HCT116 (cell line): ENCODE data around the gene SLC7A10. TPM values are rescaled to one million over a fixed set of nuclear protein-coding genes. Genes with fewer than 3 reads are reported as not detected.

Experiments used
- ATAC-seq: fragments of 200-7000 bp; cut with Tn5 transposase; 2 replicates; pipeline ENCODE4 v1.9.1; 2020; ENCODE audit warnings: mild to moderate bottlenecking, moderate library complexity
- BruUV-seq: library from RNA; stranded (reverse); fragments of 400-500 nt; replicated peaks from 2 replicates; lab custom pipeline; 2021; lab: Mats Ljungman, UMichigan
- CTCF ChIA-PET: fragments of 300-600 bp; sonication (Branson Sonifier 250); formaldehyde crosslinking; loops from one replicate; lab custom pipeline; 2021; ENCODE audit warnings: antibody characterized with exemption; lab: Charles Lee
- POLR2A ChIA-PET: fragments of 300-600, 350-600 bp; sonication (Branson Sonifier 250); formaldehyde crosslinking; loops from one replicate; lab custom pipeline; 2021; ENCODE audit warnings: antibody characterized with exemption; lab: Charles Lee
- RAD21 ChIA-PET, 2 experiments: fragments of 300-600 bp; sonication (Branson Sonifier 250); formaldehyde crosslinking; loops; one replicate each; lab custom pipeline; 2023; ENCODE audit warnings: low total read pairs in 2 of 2; ENCODE audit not compliant: uncharacterized antibody in 2 of 2, unreplicated experiment in 2 of 2, low non-redundant PET in 1 of 2; lab: Charles Lee
- DNase-seq: peaks from one replicate; pipeline ENCODE4 v3.0.0-alpha.2; 2010; ENCODE audit warnings: low read depth, low spot score
- H2AFZ ChIP-seq: fragments of 200-600 bp; shearing (Covaris generic), sonication (generic); 2 replicates; pipeline ENCODE4 v1.6.1; 2017; ENCODE audit warnings: low read depth, mixed run types, mixed read lengths, antibody characterized with exemption, low read length; ENCODE audit not compliant: poor library complexity, severe bottlenecking
- H3K27ac ChIP-seq: 2 replicates; pipeline ENCODE4 v1.5.1; 2012; ENCODE audit warnings: low read depth, low read length
- H3K27me3 ChIP-seq: fragments of 200-600 bp; sonication (generic); 2 replicates; pipeline ENCODE4 v1.6.1; 2016; ENCODE audit warnings: mixed run types, low read length, mixed read lengths; ENCODE audit not compliant: insufficient read depth
- H3K36me3 ChIP-seq, 2 experiments: fragments of 200-500 bp in 1 of 2; fragments of 200-600 bp in 1 of 2; sonication (Bioruptor generic) in 1 of 2; sonication (generic) in 1 of 2; 2 replicates each; pipeline versions ENCODE4 v1.5.1 to v1.6.1; 2014 to 2016; ENCODE audit warnings: low read length in 2 of 2, inconsistent platforms in 1 of 2, mixed read lengths in 1 of 2, mixed run types in 1 of 2; ENCODE audit not compliant: insufficient read depth in 2 of 2, control insufficient read depth in 1 of 2
- H3K4me1 ChIP-seq, 2 experiments: fragments of 200-600 bp in 1 of 2; sonication (generic) in 1 of 2; 2 replicates each; pipeline versions ENCODE4 v1.5.1 to v1.6.1; 2012 to 2017; ENCODE audit warnings: low read length in 2 of 2, inconsistent platforms in 1 of 2, mild to moderate bottlenecking in 1 of 2, mixed read lengths in 1 of 2, mixed run types in 1 of 2, moderate library complexity in 1 of 2; ENCODE audit not compliant: insufficient read depth in 2 of 2, control insufficient read depth in 1 of 2
- H3K4me2 ChIP-seq: fragments of 200-600 bp; sonication (generic); 2 replicates; pipeline ENCODE4 v1.6.1; 2017; ENCODE audit warnings: mixed run types, low read length, mixed read lengths
- H3K4me3 ChIP-seq, 2 experiments: fragments of 200-600 bp in 1 of 2; sonication (generic) in 1 of 2; replicated peaks in 1 of 2; 2 replicates each; pipeline ENCODE4 v1.5.1; 2011 to 2016; ENCODE audit warnings: low read length in 2 of 2, control low read depth in 1 of 2, low read depth in 1 of 2, mild to moderate bottlenecking in 1 of 2, mixed read lengths in 1 of 2, mixed run types in 1 of 2
- H3K79me2 ChIP-seq: fragments of 200-600 bp; sonication (generic); 2 replicates; pipeline ENCODE4 v1.6.1; 2017; ENCODE audit warnings: mild to moderate bottlenecking, mixed run types, low read length, moderate library complexity, mixed read lengths; ENCODE audit not compliant: insufficient read depth
- H3K9ac ChIP-seq: fragments of 200-600 bp; sonication (generic); 2 replicates; pipeline ENCODE4 v1.6.1; 2016; ENCODE audit warnings: low read length, mixed read lengths
- H3K9me2 ChIP-seq: fragments of 200-600 bp; sonication (generic), shearing (Covaris generic); 2 replicates; pipeline ENCODE4 v1.6.1; 2017; ENCODE audit warnings: mixed run types, mild to moderate bottlenecking, moderate library complexity; ENCODE audit not compliant: insufficient read depth
- H3K9me3 ChIP-seq, 2 experiments: fragments of 200-500 bp in 1 of 2; fragments of 200-600 bp in 1 of 2; sonication (Bioruptor generic) in 1 of 2; sonication (generic) in 1 of 2; 2 replicates each; pipeline ENCODE4 v1.6.1; 2014 to 2017; ENCODE audit warnings: low read length in 2 of 2, mixed read lengths in 2 of 2, inconsistent platforms in 1 of 2, low read depth in 1 of 2, mild to moderate bottlenecking in 1 of 2, mixed run types in 1 of 2, moderate library complexity in 1 of 2; ENCODE audit not compliant: control insufficient read depth in 1 of 2, insufficient read depth in 1 of 2
- H4K20me1 ChIP-seq: fragments of 200-600 bp; sonication (generic), shearing (Covaris generic); 2 replicates; pipeline ENCODE4 v1.6.1; 2017; ENCODE audit warnings: mixed run types, mild to moderate bottlenecking, moderate library complexity; ENCODE audit not compliant: insufficient read depth
- CBX3 ChIP-seq: IDR thresholded peaks from 2 replicates; pipeline ENCODE4 v1.6.1; 2012; ENCODE audit warnings: low read depth
- CEBPB ChIP-seq: IDR thresholded peaks from 2 replicates; pipeline ENCODE4 v1.6.1; 2012; ENCODE audit warnings: low read depth
- EGR1 ChIP-seq: IDR thresholded peaks from 2 replicates; pipeline ENCODE4 v1.6.1; 2012; ENCODE audit warnings: low read depth
- ELF1 ChIP-seq: IDR thresholded peaks from 2 replicates; pipeline ENCODE4 v1.6.1; 2012; ENCODE audit warnings: low read depth, borderline replicate concordance
- EZH2 ChIP-seq: fragments of 200-600 bp; sonication (generic); IDR thresholded peaks from 2 replicates; pipeline ENCODE4 v1.6.1; 2017; ENCODE audit warnings: antibody characterized with exemption, mixed run types
- EZH2phosphoT487 ChIP-seq: fragments of 200-600 bp; IDR thresholded peaks from 2 replicates; pipeline ENCODE4 v1.6.1; 2018; ENCODE audit warnings: antibody characterized with exemption, borderline replicate concordance
- FOSL1 ChIP-seq: IDR thresholded peaks from 2 replicates; pipeline ENCODE4 v1.6.1; 2012; ENCODE audit warnings: low read depth
- JUND ChIP-seq: IDR thresholded peaks from 2 replicates; pipeline ENCODE4 v1.6.1; 2012
- POLR2A ChIP-seq: IDR thresholded peaks from 2 replicates; pipeline ENCODE4 v1.7.0; 2011; ENCODE audit warnings: borderline replicate concordance; ENCODE audit not compliant: insufficient read depth, insufficient read length; ENCODE audit errors: extremely low read depth
- RAD21 ChIP-seq: IDR thresholded peaks from 2 replicates; pipeline ENCODE4 v1.6.1; 2012; ENCODE audit warnings: low read depth, mild to moderate bottlenecking
- SIN3A ChIP-seq: IDR thresholded peaks from 2 replicates; pipeline ENCODE4 v1.6.1; 2012; ENCODE audit warnings: low read depth
- SP1 ChIP-seq: IDR thresholded peaks from 2 replicates; pipeline ENCODE4 v1.6.1; 2012; ENCODE audit warnings: low read depth
- SRF ChIP-seq: IDR thresholded peaks from 2 replicates; pipeline ENCODE4 v1.6.1; 2012; ENCODE audit warnings: low read depth
- TCF7L2 ChIP-seq: IDR thresholded peaks from 2 replicates; pipeline ENCODE4 v1.7.0; 2011; ENCODE audit warnings: borderline replicate concordance, inconsistent platforms; ENCODE audit not compliant: insufficient read depth, insufficient read length; ENCODE audit errors: extremely low read depth
- ZFX ChIP-seq: fragments of 450-650 bp; IDR thresholded peaks from 2 replicates; pipeline ENCODE4 v1.6.1; 2017
- ZNF274 ChIP-seq: fragments of 200-500 bp; sonication (Bioruptor generic); IDR thresholded peaks from 2 replicates; pipeline ENCODE4 v1.6.1; 2014; ENCODE audit warnings: mild to moderate bottlenecking, low read depth, low read length, inconsistent platforms
- intact Hi-C: fragments of 100-400 bp; cut with micrococcal nuclease; formaldehyde crosslinking; loops from 2 replicates; pipeline ENCODE4 v1.10.0; 2022
- total RNA-seq: library from RNA; stranded (reverse); gene quantifications from one replicate; pipeline ENCODE4 v1.2.1, GENCODE V29; 2021; ENCODE audit not compliant: unreplicated experiment
- TF ChIP-seq, protein P1 (sequence below): IDR thresholded peaks from 2 replicates; pipeline ENCODE4 v1.6.1; 2012
- TF ChIP-seq, protein P2 (sequence below): IDR thresholded peaks from 2 replicates; pipeline ENCODE4 v1.6.1; 2012
- TF ChIP-seq, protein P3 (sequence below): IDR thresholded peaks from 2 replicates; pipeline ENCODE4 v1.6.1; 2011; ENCODE audit warnings: mild to moderate bottlenecking, low read length, moderate library complexity; ENCODE audit not compliant: insufficient replicate concordance; ENCODE audit errors: extremely low read depth
- TF ChIP-seq, protein P4 (sequence below): IDR thresholded peaks from 2 replicates; pipeline ENCODE4 v1.6.1; 2012; ENCODE audit warnings: low read depth

Gene SLC7A10
- total RNA-seq, 1 experiment from 2014 or later: 0.25 TPM

DNA sequence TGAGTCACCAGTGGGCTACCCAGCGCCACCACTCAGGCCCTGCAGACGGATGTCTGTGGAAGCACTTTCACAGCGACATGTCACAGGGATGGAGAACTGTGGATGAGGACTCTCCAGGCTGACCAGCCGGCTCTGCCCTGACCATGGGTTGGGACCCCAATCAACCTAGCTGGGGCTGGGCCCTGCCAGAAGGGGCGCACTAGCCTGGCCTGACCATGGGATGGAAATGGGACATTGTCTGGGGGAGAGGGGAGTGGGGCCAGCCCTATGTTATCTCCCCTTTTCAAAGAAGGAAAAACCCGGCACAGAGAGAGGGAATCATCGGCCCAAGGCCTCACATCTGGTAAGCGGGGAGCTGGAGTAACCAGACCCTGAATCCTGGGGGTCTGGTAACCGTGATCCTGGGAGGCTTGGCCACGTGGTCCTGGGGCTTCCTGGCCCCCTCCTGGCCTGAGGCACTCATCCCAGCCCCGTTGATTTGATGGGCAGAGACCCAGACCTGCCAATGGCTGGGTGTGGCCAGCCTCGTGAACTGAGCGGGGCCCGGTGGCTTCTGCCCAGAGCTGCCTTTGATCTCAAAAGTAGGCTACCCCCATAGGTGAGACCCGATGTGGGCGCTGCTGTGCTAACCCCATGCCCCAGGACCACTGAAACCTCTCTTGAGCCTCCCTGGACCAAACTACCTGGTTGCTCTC lies 11.2 kb upstream of the SLC7A10 start:
- H3K4me1 ChIP-seq: peaks cover 0 to 14% of the 10 kb centered on the region in 2 experiments; a peak in 2 of 4 replicates
- no peaks in the 10 kb centered on the region for H3K27me3 ChIP-seq
- ChIA-PET RAD21 (interaction anchor here in 1 of 2 experiments (2.5 kb wide), 1 partner anchor 170 kb away, joined by 8 read pairs; no protein-coding TSS in a partner anchor), POLR2A (no interaction called here), CTCF (interaction anchor here (1.3 to 3.1 kb wide), 3 partner anchors 12 to 171 kb away, joined by 4 to 20 read pairs (median 4); no protein-coding TSS in a partner anchor)
- no peaks in the 10 kb centered on the region for H3K36me3 ChIP-seq
- DNase-seq (no peak), ATAC-seq (no peak)
- no peak overlapping the region for H3K27ac ChIP-seq
- no peaks in the 10 kb centered on the region for H4K20me1 ChIP-seq
- no peak overlapping the region for H3K9ac ChIP-seq
- H3K4me2 ChIP-seq: no peak overlapping the region
- H3K4me3 ChIP-seq: no peak overlapping the region
- no peak overlapping the region for H2AFZ ChIP-seq
- intact Hi-C loops: no loop called here
- no peaks in the 10 kb centered on the region for H3K79me2 ChIP-seq
- no TSS peak for BruUV-seq
- H3K9me2 ChIP-seq: no peaks in the 10 kb centered on the region
- TF ChIP-seq, protein P1, sequence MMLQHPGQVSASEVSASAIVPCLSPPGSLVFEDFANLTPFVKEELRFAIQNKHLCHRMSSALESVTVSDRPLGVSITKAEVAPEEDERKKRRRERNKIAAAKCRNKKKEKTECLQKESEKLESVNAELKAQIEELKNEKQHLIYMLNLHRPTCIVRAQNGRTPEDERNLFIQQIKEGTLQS: no peak
- no peak for TF ChIP-seq CBX3
- TF ChIP-seq EZH2: no peak
- no peak for TF ChIP-seq SP1
- no peak for TF ChIP-seq SRF
- TF ChIP-seq, protein P2, sequence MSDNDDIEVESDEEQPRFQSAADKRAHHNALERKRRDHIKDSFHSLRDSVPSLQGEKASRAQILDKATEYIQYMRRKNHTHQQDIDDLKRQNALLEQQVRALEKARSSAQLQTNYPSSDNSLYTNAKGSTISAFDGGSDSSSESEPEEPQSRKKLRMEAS: no peak
- TF ChIP-seq FOSL1: no peak
- no peak for TF ChIP-seq ZNF274
- TF ChIP-seq EZH2phosphoT487: no peak
- TF ChIP-seq, protein P3, sequence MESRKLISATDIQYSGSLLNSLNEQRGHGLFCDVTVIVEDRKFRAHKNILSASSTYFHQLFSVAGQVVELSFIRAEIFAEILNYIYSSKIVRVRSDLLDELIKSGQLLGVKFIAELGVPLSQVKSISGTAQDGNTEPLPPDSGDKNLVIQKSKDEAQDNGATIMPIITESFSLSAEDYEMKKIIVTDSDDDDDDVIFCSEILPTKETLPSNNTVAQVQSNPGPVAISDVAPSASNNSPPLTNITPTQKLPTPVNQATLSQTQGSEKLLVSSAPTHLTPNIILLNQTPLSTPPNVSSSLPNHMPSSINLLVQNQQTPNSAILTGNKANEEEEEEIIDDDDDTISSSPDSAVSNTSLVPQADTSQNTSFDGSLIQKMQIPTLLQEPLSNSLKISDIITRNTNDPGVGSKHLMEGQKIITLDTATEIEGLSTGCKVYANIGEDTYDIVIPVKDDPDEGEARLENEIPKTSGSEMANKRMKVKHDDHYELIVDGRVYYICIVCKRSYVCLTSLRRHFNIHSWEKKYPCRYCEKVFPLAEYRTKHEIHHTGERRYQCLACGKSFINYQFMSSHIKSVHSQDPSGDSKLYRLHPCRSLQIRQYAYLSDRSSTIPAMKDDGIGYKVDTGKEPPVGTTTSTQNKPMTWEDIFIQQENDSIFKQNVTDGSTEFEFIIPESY: no peak
- TF ChIP-seq EGR1: no peak
- TF ChIP-seq ELF1: no peak
- no peak for TF ChIP-seq TCF7L2
- no peak for TF ChIP-seq JUND
- no peak for TF ChIP-seq RAD21
- TF ChIP-seq CEBPB: no peak
- TF ChIP-seq SIN3A: no peak
- TF ChIP-seq, protein P4, sequence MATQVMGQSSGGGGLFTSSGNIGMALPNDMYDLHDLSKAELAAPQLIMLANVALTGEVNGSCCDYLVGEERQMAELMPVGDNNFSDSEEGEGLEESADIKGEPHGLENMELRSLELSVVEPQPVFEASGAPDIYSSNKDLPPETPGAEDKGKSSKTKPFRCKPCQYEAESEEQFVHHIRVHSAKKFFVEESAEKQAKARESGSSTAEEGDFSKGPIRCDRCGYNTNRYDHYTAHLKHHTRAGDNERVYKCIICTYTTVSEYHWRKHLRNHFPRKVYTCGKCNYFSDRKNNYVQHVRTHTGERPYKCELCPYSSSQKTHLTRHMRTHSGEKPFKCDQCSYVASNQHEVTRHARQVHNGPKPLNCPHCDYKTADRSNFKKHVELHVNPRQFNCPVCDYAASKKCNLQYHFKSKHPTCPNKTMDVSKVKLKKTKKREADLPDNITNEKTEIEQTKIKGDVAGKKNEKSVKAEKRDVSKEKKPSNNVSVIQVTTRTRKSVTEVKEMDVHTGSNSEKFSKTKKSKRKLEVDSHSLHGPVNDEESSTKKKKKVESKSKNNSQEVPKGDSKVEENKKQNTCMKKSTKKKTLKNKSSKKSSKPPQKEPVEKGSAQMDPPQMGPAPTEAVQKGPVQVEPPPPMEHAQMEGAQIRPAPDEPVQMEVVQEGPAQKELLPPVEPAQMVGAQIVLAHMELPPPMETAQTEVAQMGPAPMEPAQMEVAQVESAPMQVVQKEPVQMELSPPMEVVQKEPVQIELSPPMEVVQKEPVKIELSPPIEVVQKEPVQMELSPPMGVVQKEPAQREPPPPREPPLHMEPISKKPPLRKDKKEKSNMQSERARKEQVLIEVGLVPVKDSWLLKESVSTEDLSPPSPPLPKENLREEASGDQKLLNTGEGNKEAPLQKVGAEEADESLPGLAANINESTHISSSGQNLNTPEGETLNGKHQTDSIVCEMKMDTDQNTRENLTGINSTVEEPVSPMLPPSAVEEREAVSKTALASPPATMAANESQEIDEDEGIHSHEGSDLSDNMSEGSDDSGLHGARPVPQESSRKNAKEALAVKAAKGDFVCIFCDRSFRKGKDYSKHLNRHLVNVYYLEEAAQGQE: no peak
- TF ChIP-seq POLR2A: no peak
- TF ChIP-seq ZFX: no peak
- H3K9me3 ChIP-seq: no peaks in the 10 kb centered on the region; a peak in 1 of 4 replicates
